GM19455 (cell line): ENCODE data around the gene RAPGEF3.

ENCODE experiments used
- ATAC-seq: cut with Tn5 transposase; IDR thresholded peaks from one replicate; pipeline ENCODE4 v1.9.1; 2021; ENCODE audit not compliant: unreplicated experiment

Gene RAPGEF3

DNA sequence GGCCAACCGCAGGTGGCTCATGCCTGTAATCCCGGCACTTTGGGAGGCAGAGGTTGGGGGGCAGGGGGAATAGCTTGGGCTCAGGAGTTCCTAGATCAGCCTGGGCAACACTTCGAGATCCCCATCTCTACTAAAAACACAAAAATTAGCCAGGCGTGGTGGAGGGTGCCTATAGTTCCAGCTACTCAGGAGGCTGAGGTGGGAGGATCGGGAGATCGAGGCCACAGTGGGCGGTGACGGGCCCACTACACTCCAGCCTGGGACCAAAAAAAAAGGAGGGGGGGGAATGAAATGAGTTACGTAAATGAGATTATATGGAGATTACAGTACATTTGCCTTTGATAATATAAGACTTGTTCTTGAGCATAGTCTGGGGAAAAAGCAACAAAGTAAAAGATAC lies 54.0 kb downstream of the RAPGEF3 start:
- ATAC-seq, result no peak

DNA sequence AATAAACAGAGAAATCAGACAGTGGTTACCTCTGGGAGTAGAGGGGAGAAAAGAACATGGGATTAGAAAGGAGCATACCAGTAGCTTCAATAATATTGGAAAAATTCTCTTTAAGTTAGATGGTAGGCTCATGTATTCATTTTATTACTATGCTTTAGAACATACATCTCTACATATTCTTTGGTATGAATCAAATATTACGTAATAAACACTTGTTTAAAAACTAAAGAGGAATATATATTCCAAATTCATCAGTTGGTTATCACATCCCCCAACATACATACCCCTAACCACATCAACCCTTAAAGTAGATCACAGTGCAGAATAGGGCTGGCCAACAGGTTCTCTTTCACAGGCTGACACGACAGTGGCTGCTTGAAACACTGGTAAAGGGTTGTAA lies 58.4 kb downstream of the RAPGEF3 start:
- no peak for ATAC-seq

DNA sequence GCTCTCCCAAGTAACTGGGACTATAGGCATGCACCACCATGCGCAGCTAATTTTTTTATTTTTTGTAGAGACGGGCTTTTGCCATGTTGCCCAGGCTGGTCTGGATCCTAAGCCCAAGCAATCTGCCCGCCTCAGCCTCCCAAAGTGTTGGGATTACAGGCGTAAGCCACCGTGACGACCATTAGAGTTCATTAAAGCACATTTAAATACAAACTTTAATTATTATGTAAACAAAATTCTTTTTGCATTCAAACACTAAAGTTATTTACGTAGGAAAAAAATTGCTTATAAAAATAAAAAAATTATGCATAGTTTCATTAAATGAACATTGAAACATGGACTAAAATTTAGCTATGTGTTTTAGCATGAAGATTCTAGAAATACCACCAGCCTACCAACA lies 60.0 kb downstream of the RAPGEF3 start:
- no peak for ATAC-seq

GRCh38 chr12:47698055-47698454 lies 60.6 kb downstream of the RAPGEF3 start:
- no peak for ATAC-seq

DNA sequence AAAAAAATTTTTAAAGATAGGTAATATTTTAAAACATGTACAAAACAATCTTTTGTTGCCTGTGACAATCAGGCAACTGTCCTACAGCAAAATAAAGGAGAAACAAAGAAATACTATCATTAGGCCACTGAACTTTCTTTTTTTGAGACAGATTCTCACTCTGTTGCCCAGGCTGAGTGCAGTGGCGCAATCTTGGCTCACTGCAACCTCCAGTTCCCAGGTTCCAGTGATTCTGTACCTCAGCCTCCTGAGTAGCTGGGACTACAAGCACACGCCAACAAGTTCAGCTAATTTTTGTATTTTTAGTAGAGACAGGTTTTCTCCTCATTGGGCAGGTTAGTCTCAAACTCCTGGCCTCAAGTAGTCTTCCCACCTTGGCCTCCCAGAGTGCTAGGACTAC lies 69.5 kb downstream of the RAPGEF3 start:
- no peak for ATAC-seq

DNA sequence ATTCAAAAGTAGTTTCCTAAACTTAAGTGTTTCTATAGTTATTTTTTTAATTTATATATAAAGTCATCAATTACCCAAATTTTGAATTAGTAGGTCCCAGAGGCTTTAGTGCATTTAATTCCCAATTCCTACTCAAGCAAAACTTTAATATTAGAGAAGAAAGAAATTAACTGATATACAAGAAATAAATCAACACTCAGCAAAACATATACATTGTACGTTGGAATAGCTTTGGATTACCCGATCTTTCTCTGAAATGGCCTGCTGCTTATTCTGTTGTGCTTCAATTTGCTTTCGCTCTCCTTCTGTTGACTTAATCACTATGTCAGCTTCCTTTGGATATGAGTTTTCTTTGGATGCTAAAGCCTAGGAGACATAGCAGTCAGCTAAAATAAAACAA lies 71.0 kb downstream of the RAPGEF3 start:
- ATAC-seq, result no peak

DNA sequence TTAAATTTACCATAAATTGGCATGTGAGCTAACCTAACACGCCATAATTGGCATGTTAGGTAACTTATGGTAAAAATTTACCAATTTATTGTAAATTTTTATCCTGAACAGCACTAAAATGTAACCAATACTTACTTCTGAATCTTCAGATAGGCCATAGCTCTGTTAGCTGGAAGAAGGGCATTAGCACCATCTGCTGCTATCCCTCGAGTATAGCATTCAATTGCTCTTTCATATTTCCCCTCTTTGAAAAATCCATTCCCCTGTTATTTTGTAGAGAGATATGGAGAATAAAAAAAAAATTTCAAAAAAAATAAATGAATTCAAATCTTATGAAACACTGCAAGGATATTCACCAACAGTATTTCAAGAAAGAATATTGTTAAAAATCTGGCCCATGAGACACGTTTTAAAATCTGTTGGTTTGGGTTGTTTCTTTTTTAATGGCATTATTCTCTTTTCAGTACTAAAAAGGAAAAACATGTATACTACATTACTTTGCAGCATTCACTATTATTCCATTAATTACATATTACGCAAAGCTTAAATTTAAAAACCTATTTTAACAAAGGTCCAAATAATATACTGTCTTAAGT lies 71.9 kb downstream of the RAPGEF3 start:
- ATAC-seq, result no peak
